CD4-positive, alpha-beta T cell treated with Interleukin-10 for 1 hour (primary cell): ENCODE results near the gene MDP1.
"Not testable (repeated sequence)": the region's sequence is repeated elsewhere in the genome, so short reads cannot be mapped to it uniquely, and the experiment has no call there.

ENCODE experiments used
- DNase-seq: peaks from one replicate; pipeline ENCODE4 v3.0.0-alpha.2; 2020

Gene MDP1

DNA sequence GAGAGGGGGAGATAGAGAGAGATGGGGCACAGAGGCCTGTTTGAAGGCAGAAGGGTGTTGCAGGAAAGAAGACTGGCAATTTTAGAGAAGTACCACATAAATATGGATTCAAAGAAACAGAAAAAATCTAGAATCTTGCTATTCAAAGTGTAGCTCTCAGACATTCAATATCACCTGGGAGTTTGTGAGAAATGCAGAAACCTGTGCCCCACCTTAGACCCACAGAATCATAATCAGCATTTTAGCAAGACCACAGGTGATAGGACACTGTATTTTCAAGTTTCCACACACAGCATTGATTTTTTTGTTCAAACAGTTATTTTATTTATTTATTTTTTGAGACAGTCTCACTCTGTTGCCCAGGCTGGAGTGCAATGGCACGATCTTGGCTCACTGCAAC lies 13.0 kb upstream of the MDP1 start:
- DNase-seq, result no peak

DNA sequence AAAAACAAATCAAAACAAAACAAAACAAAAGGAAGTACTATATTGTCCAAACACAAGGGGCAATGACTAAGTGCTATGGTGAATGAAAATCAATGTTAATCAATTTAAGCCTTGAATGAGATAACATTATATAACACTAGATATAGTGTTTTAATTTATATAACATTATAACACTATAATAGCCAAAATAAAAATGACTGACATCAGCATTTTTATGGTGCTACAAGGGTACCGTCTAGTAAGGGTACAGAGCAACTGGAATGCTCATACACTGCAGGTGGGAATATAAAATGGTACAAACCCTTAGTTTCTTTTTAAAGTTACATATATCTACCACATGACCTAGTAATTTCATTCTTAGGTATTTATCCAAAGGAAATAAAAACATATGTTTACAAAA lies 10.6 kb upstream of the MDP1 start:
- DNase-seq, result no peak

DNA sequence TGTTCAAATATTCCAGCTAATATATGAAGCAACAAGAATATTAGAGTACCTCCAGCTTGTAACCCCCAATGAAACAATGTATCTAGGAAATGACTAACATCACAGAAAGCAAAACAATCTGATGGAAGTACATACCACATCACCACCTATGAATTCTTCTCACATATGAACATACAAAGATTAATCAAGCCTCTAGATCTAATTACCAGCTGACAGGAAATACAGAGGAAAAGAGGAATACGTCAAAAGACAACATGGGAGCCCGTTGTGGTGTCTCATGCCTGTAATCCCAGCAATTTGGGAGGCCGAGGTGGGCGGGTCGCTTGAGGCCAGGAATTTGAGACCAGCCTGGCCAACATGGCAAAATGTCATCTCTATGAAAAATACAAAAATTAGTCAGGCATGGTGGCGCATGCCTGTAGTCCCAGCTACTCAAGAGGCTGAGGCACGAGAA lies 8.8 kb upstream of the MDP1 start:
- no peak for DNase-seq

DNA sequence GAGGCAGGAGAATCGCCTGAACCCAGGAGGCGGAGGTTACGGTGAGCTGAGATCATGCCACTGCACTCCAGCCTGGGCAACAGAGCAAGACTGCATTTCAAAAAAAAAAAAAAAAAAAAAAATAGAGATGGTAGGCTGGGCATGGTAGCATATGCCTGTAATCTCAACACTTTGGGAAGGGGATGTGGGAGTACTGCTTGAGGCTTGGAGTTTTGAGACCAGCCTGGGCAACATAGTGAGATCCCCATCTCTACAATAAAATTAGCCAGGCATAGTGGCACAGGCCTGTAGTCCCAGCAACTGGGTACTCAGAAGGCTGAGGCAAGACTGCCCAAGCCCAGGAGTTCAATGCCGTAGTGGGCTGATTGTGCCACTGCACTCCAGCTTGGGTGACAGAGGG lies 7.1 kb upstream of the MDP1 start:
- DNase-seq, result not testable (repeated sequence)

DNA sequence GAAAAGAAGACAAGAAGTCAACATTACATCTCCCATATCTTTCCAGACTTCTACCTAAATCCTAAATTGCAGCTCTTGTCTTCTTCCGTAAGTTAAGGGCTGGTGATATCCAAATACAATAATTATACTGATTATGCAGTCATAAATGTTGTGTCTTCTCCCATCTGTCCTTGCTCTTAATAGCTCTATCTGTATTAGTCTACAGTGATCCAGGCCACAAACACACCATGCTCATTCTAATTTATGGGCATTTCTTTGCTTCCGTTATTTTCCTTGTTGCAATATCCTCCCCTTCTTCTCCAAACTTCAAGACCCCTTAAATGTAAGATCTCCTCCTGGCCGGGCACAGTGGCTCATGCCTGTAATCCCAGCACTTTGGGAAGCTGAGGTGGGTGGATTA lies 3.7 kb upstream of the MDP1 start:
- DNase-seq, result no peak

DNA sequence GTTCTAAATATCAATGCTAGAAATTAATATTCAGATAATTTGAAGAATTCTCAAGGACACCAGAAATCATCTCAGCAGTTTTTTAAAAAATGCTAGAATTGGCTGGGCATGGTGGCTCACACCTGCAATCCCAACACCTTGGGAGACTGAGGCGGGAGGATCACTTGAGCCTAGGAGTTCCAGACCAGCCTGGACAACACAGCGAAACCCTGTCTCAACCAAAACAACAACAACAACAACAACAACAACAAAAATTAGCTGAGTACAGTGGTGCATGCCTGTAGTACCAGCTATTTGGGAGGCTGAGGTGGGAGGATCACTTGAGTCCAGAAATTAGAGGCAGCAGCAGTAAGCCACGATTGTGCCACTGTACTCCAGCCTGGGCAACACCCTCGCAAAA lies 3.2 kb upstream of the MDP1 start:
- no peak for DNase-seq

DNA sequence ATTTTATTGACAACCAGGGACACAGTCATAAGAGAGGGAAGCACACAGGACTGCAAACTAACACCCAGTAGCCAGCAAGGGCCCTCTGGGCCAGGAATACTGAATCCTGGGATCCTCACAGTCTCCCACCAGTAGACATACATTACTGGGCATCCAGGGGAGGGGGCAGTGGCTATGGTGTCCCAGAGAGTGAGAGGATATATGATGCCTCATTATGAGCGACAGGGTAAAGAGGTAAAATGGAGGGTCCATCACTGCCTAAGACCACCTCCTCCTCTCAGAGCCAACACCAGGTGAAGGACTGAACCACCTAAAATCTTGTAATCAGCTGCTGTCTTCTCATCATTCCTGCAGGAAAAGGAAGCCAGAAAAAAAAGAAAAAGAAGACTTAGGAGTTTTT lies 1.0 kb upstream of the MDP1 start:
- not testable (repeated sequence) for DNase-seq

DNA sequence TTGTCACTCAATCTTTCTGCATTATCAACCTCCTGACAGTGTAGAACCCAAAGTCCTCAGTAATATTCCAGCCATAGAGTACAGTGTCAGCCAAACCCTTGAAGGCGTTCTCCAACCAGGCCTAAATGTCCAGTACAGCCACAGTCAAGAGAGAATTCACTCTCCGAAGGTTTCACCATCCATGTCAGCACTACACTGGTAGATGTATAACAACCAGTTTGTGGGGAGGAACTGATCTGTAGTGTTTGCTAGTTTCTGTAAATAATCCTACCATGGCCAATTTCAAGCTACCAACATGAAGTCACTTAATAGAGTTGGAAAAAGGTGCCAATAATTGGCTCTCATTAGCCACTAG lies 456 bp upstream of the MDP1 start:
- no peak for DNase-seq

DNA sequence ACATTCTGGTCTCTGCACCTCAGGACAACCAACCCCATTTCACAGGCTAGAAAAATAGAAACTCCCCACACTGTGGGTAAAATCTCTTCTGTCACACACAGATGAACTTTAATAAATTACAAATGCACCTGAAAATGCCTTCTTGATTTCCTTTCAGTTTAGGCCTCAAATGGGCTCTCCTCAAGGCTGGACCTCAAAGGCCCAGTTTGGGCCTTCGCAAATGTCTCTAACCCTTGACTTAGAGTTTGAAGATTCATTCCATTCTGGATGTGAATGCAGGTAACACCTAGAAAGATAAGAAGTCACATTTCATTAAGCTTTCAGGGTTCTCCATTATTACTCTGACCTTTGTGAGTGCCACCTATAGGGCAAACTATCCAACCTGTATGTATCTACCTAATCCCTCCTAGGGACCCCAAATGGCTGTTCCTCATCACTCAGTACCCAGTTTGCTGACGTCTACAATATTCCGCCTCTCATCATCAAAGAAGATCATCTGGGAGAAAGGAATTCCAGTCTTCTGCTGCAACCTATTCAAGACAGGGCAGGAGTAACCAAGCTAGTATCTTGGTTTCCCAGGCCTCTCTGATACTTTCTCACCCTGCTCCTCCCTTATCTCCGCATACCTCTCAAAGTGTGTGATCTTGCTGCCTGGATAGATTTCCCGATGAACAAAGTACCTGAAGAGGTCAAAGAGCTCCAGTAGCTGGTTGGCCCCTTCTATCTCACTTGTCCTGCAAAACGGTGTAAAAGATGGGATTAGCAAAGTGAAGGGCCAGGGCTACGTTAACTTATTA lies 1.8 kb downstream of the MDP1 start:
- DNase-seq, result no peak

DNA sequence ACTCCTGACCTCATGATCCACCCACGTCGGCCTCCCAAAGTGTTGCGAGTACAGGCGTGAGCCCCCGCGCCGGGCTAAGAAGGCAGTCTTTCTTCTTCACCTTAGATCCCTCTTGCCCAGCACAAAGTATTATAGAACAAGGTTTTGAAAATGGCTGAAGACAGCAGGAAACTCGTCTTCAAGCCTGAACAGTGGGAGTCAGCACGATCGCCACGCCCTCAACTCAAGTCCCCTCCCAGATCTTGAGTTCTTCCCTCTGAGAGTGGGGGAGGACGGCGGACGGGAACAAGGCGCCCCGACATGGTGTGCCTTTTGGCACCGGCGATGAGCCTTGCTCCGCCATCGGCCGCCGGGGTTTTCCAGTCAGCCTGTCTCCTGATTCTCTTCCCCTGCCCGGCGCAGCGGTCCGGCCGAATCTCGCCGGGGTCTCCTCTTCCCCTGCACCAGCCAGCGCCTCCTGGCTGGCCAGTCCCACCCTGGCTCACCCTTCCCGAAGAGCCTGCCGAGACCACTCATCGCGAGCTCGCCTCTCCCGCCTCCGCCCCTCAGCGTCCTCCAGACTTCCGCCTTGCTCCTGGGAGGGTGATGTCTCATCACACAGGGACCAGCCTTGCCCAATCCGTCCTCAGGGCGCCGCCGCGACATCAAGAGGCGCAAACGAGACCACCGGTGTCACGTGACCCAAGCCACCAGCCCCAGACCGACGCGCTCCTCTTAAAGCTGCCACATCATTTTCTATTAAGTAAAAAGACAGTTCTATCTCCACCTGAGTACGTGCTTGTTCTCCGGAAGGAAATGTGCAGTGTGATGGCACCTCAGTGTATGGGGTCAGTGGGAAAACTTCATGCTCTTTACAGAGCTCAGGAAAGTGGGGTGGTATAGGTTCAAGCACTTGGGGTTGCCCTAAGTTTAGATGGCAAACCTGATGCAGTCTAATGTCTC lies 2.7 kb downstream of the MDP1 start, which contains the start of gene CHMP4A:
CHMP4A (minus strand) TSS at position 565 of the 942 bp plus-strand sequence; CDS start at position 516, 49 bp downstream.
- peak; percentile 97 for DNase-seq

DNA sequence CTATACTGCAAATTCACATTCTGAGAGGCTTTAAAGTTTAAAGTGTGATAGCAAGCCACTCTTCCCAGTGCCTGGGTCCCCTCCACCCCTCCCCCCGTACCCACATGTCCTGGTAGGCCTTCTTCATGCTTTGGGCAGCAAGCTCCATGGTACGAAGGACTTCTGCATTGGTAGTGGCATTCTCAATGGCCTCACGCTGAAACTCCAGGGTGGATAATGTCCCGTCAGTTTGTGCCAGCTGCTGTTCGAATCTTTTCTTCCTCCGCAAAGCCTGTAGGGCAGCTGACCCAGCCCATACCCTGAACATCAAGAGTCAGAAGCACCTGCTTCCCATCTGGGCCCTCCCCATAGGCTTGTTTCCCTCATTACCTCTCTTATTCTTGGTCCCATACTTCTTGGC lies 4.6 kb downstream of the MDP1 start:
- DNase-seq, result no peak

DNA sequence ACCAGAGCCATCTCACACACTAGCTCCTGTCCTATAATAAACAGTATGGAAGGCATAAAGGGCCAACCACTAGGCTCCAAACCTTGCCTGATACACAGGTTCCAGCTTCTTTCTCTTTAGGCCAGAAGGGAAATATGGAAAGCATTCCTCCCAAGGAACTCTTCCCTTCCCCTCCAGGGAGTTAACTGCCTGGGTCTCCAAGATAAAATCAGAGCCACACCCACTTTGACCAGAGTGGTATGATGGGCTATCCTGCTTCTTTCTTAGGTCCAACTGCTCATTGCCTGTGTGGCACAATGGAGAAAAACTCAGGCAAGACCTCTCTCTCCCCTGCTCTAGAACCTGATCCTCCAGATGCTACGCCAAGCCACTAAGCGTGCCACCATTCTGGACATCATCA lies 8.2 kb downstream of the MDP1 start:
- no peak for DNase-seq

DNA sequence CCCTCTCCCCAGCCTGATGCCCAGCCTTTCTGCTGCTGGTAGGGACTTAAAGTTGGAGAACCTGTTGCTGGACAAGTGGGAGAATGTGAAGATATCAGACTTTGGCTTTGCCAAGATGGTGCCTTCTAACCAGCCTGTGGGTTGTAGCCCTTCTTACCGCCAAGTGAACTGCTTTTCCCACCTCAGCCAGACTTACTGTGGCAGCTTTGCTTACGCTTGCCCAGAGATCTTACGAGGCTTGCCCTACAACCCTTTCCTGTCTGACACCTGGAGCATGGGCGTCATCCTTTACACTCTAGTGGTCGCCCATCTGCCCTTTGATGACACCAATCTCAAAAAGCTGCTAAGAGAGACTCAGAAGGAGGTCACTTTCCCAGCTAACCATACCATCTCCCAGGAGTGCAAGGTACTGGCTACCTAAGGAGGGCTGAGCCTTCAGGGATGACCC lies 8.7 kb downstream of the MDP1 start:
- DNase-seq, result peak; percentile 16

DNA sequence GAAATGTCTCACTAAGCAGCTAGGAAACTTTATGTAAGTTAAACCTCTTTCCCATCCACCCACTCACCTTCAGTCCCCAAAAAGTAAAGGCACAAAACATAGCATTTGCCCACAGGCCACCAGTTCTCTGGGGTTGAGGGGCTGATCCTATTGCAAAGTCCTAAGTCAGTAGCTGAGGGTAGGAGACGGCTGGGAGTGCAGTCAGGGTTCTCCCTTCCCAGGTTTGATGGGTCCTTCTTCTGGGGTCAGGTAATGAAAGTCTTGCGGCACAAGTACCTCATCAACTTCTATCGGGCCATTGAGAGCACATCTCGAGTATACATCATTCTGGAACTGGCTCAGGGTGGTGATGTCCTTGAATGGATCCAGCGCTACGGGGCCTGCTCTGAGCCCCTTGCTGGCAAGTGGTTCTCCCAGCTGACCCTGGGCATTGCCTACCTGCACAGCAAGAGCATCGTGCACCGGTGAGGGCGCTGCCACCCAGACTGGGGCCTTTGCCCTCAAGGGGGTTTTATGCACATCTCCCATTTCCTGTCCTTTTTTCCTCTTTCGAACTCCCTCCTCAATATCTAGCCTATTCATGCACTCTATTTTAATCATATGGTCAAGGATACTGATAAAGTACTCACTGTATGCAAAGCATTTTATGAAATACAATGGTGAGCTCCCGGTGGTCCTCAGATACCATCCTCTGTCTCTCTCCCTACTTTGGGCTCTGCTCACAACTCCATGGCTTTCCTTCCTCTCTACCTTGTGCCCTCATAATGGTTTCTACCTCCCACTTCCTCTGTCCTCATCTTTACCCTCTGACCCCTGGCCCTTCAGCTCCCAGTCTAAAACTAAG lies 9.4 kb downstream of the MDP1 start:
- DNase-seq, result no peak

DNA sequence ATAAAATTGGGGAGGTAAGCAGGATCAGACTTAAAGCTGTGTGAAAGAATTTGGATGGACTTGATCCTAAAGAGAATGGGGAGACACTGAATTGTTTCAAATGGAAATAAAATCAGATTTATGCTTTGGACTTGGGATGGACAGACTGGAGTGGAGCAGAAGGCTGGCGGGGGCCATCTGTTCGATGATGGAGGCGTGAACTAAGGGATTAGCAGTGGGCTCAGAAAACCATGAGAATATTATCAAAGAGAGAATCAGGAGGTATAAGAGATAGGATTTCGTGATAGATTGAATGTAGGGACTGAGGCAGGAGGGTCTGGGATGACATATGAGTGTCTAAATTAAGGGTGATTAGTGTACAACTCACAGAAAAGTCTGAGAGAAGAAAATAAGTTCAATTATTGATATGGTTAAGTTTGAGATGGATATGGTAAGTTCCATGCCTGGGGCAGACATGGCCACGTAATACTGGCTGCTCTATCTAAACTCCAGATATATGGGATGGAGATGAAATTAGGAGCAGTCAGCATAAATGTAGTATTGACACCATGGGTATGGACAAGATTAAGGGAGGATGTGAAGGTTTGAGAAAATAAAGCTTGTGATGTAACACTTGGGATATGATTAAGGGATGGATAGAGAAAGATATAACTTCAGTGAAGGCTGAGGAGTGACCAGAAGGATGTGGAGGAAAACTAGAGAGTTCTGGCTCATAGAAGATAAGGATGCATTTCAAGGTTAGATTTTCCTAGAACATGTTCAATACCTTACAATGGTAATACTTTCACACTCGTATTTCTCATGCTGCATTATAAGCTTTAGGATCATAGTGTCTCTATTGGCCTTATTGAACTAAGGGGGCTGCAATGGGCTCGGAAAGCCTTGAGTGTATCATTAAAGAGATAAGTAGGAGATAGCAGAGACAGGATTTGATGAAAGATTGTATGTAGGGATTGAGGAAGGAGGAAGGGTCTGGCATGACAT lies 11.4 kb downstream of the MDP1 start:
- no peak for DNase-seq

DNA sequence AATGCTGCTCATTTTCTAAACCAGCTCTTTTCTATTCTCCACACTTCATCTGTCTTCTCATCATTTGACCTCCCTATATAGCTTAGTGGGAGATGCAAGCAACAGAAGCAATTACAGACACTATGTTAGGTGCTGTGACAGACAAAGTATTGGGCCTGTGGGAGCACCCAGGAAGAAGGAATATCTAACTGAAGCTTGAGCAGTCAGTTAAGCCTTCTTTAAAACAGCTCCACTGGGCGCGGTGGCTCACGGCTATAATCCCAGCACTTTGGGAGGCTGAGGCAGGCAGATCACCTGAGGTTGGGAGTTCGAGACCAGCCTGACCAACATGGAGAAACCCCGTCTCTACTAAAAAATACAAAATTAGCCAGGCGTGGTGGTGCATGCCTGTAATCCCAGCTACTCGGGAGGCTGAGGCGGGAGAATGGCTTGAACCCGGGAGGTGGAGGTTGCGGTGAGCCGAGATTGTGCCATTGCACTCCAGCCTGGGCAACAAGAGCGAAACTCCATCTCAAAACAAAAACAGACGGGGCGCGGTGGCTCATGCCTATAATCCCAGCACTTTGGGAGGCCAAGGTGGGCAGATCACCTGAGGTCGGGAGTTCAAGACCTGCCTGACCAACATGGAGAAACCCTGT lies 12.5 kb downstream of the MDP1 start:
- DNase-seq, result not testable (repeated sequence)

DNA sequence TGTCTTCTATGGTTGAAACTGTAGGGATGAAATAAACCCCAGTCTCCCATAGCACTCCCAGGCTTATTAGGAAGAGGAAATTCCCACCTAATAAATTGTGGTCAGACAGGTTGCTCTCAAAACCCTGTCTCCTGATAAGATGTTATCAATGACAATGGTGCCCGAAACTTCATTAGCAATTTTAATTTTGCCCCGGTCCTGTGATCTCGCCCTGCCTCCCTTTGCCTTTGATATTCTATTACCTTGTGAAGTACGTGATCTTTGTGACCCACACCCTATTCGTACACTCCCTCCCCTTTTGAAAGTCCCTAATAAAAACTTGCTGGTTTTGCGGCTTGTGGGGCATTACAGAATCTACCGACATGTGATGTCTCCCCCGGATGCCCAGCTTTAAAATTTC lies 13.3 kb downstream of the MDP1 start:
- DNase-seq, result not testable (repeated sequence)

DNA sequence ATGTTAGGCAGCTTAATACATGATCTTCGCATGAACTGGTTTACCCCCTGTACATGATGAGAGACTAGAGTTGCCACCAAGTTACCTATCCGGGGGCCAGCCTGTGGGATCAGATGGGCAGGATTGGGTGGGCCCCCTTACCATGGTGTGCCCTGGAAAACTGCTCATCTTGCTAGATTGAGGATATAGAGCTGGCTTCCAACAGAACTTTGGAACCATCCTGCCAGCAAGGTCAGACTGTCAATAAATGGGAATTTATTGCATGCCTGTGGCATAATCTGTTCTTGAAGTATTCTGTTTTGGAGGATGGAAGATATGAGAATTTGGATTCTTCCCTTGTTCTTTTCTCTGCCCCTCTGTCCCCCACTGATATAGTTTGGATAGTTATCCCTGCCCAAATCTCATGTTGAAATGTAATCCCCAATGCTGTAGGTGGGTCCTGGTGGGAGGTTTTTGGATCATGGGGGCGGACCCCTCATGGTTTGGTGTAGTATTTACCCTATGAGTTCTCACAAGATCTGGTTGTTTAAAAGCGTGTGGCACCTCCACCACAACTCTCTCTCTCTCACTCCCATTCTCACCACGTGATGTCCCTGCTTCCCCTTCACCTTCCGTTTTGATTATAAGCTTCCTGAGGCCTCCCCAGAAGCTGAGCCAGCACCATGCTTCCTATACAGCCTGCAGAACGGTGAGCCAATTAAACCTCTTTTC lies 16.9 kb downstream of the MDP1 start:
- DNase-seq, result no peak

DNA sequence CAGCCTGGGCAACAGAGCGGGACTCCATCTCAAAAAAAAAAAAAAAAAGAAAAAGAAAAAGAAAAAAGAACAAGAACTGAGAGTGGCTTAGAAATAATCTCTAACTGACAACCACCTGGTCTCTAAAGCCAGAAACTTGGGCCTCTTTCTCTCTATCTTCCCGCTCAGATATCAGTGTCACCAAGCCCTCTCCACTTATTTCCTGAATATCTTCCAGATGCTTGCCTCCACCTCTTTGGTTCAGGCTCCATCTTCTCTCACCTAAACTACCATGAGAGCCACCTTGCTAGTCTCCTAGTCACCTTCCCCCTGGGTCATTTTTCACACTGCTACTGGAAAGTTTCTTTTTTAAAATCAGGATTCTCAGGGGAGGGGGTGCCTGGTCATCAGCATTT lies 18.8 kb downstream of the MDP1 start:
- no peak for DNase-seq
